ENCODE results near the gene IGSF6.

- TF ChIP-seq ZNF384 (IDR thresholded peaks at IDR 0.05) = no peak
- no peak for TF ChIP-seq FOXM1 (IDR thresholded peaks at IDR 0.05; ENCODE audit: borderline replicate concordance)
- TF ChIP-seq FOXA1 (IDR thresholded peaks at IDR 0.05) = no peak
- TF ChIP-seq BHLHE40 (IDR thresholded peaks at IDR 0.05; ENCODE audit: borderline replicate concordance) = no peak
- no peak for TF ChIP-seq NFRKB (IDR thresholded peaks at IDR 0.05)
Measured at GRCh38 chr16:21673469-21673868, 21.1 kb upstream of the IGSF6 start.

Measured in HEK293T (cell line).